ENCODE results near the gene ANKK1. TPM values are rescaled to one million over a fixed set of nuclear protein-coding genes. Genes with fewer than 3 reads are reported as not detected.

Gene ANKK1
- total RNA-seq, 2 experiments from 2014 or later: not detected

Small RNA genes within 50 kb of the gene (microRNA-seq; reads per million reads assigned to microRNA genes)
- not detected for gene MIR4301

Other genes starting within 250 kb of the ANKK1 start
- gene TTC12, start 73.2 kb upstream of the ANKK1 start, total RNA-seq: 1 to 10 TPM; 4.5 to 5.2 TPM
- not detected for gene DRD2, start 87.6 kb downstream of the ANKK1 start, total RNA-seq

All from activated CD8-positive, alpha-beta T cell treated with anti-CD3 and anti-CD28 coated beads, Interleukin-2, amount 10 ng/mL, durations not matched to agents 7 days and 5 days (primary cell).